GM18505 (cell line): ENCODE data around the gene KAT2A.

Source experiments
- ATAC-seq: cut with Tn5 transposase; IDR thresholded peaks from one replicate; pipeline ENCODE4 v1.9.1; 2021; ENCODE audit not compliant: unreplicated experiment
- POLR2A ChIP-seq: IDR thresholded peaks from 4 replicates; pipeline ENCODE4 v1.6.1; 2011; ENCODE audit warnings: borderline replicate concordance; ENCODE audit not compliant: insufficient read depth, insufficient read length; ENCODE audit errors: extremely low read depth

The KAT2A gene

GRCh38 chr17:42120770-42121769 lies at the start of gene KAT2A:
TSS of gene KAT2A (minus strand) at chr17:42121367. CDS start at chr17:42121304, 63 bp downstream.
- peak; percentile 60 for ATAC-seq
- peak; percentile 78 for TF ChIP-seq POLR2A

GRCh38 chr17:42169351-42169750 lies 48.2 kb upstream of the KAT2A start:
- no peak for TF ChIP-seq POLR2A
- ATAC-seq: no peak

- no peak for TF ChIP-seq POLR2A
- no peak for ATAC-seq
Measured at GRCh38 chr17:42167807-42168206, 46.6 kb upstream of the KAT2A start.

GRCh38 chr17:42166196-42166763 lies 45.1 kb upstream of the KAT2A start:
- no peak for TF ChIP-seq POLR2A
- ATAC-seq: no peak

GRCh38 chr17:42165751-42166150 lies 44.6 kb upstream of the KAT2A start:
- no peak for TF ChIP-seq POLR2A
- ATAC-seq: no peak

GRCh38 chr17:42163696-42164407 lies 42.7 kb upstream of the KAT2A start:
- ATAC-seq: no peak
- TF ChIP-seq POLR2A: no peak

- no peak for ATAC-seq
Measured at GRCh38 chr17:42163113-42163512, 41.9 kb upstream of the KAT2A start.

GRCh38 chr17:42160531-42160910 lies 39.4 kb upstream of the KAT2A start:
- no peak for ATAC-seq
- TF ChIP-seq POLR2A: no peak

More at GRCh38 chr17:42163113-42163512, 41.9 kb upstream of the KAT2A start:
- no peak for TF ChIP-seq POLR2A

- no peak for TF ChIP-seq POLR2A
- no peak for ATAC-seq
Measured at GRCh38 chr17:42159796-42160530, 38.8 kb upstream of the KAT2A start.

GRCh38 chr17:42155614-42156045 lies 34.5 kb upstream of the KAT2A start:
- TF ChIP-seq POLR2A: no peak
- ATAC-seq: no peak

- no peak for TF ChIP-seq POLR2A
- ATAC-seq: no peak
Measured at GRCh38 chr17:42153919-42154742, 33.0 kb upstream of the KAT2A start.
